Measurements from ENCODE around the gene CBX5. TPM values are rescaled to one million over a fixed set of nuclear protein-coding genes. Genes with fewer than 3 reads are reported as not detected.

The CBX5 gene
- total and polyA plus RNA-seq, 9 of the 15 experiments (the other 6 are each of a cell fraction or from before 2014, with no cell fraction given) = 32.6 to 102 (median 59.2) TPM

DNA sequence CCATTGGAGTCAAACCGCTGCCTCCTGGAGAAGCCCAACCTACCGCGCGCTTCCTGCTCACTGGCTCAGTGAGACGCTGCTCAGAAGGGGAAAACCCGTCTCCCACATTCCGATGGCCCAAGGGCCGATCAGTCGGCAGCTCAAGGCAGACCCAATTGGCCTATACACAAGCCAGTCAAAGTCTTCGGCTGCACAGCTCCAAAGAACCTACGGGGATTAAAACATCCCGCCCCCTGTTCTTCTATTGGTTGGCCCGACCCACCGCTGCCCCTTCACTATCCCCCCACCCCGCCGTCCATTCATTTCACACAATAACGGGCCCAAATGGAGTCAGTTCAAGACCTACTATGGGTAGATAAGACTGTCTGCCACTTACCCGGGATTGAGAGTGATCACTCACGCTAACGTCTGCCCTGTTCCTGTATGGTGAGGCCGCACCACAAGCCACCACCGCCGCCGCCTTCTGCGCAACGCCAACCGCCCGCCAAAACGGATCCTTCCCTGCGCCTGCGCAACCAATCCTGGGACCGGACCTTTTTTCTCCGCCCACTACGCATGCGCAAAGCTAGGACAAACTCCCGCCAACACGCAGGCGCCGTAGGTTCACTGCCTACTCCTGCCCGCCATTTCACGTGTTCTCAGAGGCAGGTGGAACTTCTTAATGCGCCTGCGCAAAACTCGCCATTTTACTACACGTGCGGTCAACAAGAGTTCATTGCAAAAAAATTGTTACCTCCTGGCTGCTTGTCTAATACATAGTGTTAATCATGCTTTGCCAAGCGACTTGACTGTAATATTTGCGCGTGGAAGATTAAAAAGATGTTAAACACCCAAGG is at the start of gene CBX5 (continued):
- TF ChIP-seq POU5F1 (IDR thresholded peaks at IDR 0.05; ENCODE audit: borderline replicate concordance, low read depth, low read length, partially characterized antibody) (peak; percentile 89), PCBP2 (IDR thresholded peaks at IDR 0.05; ENCODE audit: low read depth, low read length, poor library complexity, severe bottlenecking) (no peak), NCOA4 (IDR thresholded peaks at IDR 0.05; ENCODE audit: partially characterized antibody) (no peak), TEAD2 (tag; IDR thresholded peaks at IDR 0.05) (peak; percentile 80; the same call in 1 of the 2 replicates), NFXL1 (CRISPR knock-in tag; IDR thresholded peaks at IDR 0.05) (no peak), BACH1 (tag; IDR thresholded peaks at IDR 0.05) (no peak; the same call in 1 of the 2 replicates), DIDO1 (tag; IDR thresholded peaks at IDR 0.05; ENCODE audit: low read depth) (no peak; the same call in 1 of the 2 replicates), KDM1A (IDR thresholded peaks at IDR 0.05) (no peak), MIER1 (IDR thresholded peaks at IDR 0.05; ENCODE audit: low read depth) (no peak), ZNF311 (CRISPR knock-in tag; IDR thresholded peaks at IDR 0.05) (no peak), BRD9 (IDR thresholded peaks at IDR 0.05; ENCODE audit: low read depth, partially characterized antibody) (no peak), KHSRP (IDR thresholded peaks at IDR 0.05) (no peak), ZNF165 (CRISPR knock-in tag; IDR thresholded peaks at IDR 0.05; ENCODE audit: borderline replicate concordance) (no peak), SMARCA4 (IDR thresholded peaks at IDR 0.05) (no peak), THRAP3 (IDR thresholded peaks at IDR 0.05; ENCODE audit: borderline replicate concordance) (no peak)
- TF ChIP-seq, protein P1, sequence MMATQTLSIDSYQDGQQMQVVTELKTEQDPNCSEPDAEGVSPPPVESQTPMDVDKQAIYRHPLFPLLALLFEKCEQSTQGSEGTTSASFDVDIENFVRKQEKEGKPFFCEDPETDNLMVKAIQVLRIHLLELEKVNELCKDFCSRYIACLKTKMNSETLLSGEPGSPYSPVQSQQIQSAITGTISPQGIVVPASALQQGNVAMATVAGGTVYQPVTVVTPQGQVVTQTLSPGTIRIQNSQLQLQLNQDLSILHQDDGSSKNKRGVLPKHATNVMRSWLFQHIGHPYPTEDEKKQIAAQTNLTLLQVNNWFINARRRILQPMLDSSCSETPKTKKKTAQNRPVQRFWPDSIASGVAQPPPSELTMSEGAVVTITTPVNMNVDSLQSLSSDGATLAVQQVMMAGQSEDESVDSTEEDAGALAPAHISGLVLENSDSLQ (IDR thresholded peaks at IDR 0.05) = peak; percentile 100
- TF ChIP-seq, protein P2, sequence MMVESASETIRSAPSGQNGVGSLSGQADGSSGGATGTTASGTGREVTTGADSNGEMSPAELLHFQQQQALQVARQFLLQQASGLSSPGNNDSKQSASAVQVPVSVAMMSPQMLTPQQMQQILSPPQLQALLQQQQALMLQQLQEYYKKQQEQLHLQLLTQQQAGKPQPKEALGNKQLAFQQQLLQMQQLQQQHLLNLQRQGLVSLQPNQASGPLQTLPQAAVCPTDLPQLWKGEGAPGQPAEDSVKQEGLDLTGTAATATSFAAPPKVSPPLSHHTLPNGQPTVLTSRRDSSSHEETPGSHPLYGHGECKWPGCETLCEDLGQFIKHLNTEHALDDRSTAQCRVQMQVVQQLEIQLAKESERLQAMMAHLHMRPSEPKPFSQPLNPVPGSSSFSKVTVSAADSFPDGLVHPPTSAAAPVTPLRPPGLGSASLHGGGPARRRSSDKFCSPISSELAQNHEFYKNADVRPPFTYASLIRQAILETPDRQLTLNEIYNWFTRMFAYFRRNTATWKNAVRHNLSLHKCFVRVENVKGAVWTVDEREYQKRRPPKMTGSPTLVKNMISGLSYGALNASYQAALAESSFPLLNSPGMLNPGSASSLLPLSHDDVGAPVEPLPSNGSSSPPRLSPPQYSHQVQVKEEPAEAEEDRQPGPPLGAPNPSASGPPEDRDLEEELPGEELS (CRISPR knock-in tag; IDR thresholded peaks at IDR 0.05; ENCODE audit: borderline replicate concordance) = peak; percentile 87; the same call in 1 of the 2 replicates
- TF ChIP-seq, protein P3, sequence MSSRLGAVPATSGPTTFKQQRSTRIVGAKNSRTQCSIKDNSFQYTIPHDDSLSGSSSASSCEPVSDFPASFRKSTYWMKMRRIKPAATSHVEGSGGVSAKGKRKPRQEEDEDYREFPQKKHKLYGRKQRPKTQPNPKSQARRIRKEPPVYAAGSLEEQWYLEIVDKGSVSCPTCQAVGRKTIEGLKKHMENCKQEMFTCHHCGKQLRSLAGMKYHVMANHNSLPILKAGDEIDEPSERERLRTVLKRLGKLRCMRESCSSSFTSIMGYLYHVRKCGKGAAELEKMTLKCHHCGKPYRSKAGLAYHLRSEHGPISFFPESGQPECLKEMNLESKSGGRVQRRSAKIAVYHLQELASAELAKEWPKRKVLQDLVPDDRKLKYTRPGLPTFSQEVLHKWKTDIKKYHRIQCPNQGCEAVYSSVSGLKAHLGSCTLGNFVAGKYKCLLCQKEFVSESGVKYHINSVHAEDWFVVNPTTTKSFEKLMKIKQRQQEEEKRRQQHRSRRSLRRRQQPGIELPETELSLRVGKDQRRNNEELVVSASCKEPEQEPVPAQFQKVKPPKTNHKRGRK (tag; IDR thresholded peaks at IDR 0.05) = no peak
- TF ChIP-seq, protein P4, sequence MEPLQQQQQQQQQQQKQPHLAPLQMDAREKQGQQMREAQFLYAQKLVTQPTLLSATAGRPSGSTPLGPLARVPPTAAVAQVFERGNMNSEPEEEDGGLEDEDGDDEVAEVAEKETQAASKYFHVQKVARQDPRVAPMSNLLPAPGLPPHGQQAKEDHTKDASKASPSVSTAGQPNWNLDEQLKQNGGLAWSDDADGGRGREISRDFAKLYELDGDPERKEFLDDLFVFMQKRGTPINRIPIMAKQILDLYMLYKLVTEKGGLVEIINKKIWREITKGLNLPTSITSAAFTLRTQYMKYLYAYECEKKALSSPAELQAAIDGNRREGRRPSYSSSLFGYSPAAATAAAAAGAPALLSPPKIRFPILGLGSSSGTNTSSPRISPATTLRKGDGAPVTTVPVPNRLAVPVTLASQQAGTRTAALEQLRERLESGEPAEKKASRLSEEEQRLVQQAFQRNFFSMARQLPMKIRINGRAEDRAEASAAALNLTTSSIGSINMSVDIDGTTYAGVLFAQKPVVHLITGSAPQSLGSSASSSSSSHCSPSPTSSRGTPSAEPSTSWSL (CRISPR knock-in tag; IDR thresholded peaks at IDR 0.05; ENCODE audit: borderline replicate concordance) = no peak
- TF ChIP-seq, protein P5, sequence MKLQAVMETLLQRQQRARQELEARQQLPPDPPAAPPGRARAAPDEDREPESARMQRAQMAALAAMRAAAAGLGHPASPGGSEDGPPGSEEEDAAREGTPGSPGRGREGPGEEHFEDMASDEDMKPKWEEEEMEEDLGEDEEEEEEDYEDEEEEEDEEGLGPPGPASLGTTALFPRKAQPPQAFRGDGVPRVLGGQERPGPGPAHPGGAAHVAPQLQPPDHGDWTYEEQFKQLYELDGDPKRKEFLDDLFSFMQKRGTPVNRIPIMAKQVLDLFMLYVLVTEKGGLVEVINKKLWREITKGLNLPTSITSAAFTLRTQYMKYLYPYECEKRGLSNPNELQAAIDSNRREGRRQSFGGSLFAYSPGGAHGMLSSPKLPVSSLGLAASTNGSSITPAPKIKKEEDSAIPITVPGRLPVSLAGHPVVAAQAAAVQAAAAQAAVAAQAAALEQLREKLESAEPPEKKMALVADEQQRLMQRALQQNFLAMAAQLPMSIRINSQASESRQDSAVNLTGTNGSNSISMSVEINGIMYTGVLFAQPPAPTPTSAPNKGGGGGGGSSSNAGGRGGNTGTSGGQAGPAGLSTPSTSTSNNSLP (IDR thresholded peaks at IDR 0.05; ENCODE audit: borderline replicate concordance, low read depth, low read length) = 0 out of 2 replicates have a peak, but pooled peaks have one; percentile 22
